HepG2 (cell line): ENCODE measurements around the gene GFOD1. TPM values are rescaled to one million over a fixed set of nuclear protein-coding genes. Genes with fewer than 3 reads are reported as not detected.
A peak's percentile ranks its signal among the peaks of the same experiment; 100 is the strongest.

ENCODE experiments used
- ATAC-seq: fragments of 200-7000 bp; cut with Tn5 transposase; 3 replicates; pipeline ENCODE4 v1.9.1; 2020; ENCODE audit warnings: mild to moderate bottlenecking, moderate library complexity
- BruUV-seq: library from RNA; stranded (reverse); fragments of 400-500 nt; replicated peaks from 2 replicates; lab custom pipeline; 2021; lab: Mats Ljungman, UMichigan
- CTCF ChIA-PET: fragments of 300-600 bp; formaldehyde crosslinking; extraction: SDS; loops from one replicate; lab custom pipeline; 2021; ENCODE audit warnings: low total read pairs, inconsistent platforms, low intra/inter-chr PET ratio; lab: Yijun Ruan, JAX
- POLR2A ChIA-PET: fragments of 350-600 bp; sonication (Branson Sonifier 250); formaldehyde crosslinking; loops from one replicate; lab custom pipeline; 2020; ENCODE audit warnings: antibody characterized with exemption, inconsistent platforms; lab: Yijun Ruan, JAX
- DNase-seq: peaks from one replicate; pipeline ENCODE4 v3.0.0-alpha.2; 2015; ENCODE audit warnings: low spot score
- FAIRE-seq: peaks from 3 replicates; lab custom pipeline; 2011; peaks lifted over from hg19 to GRCh38; lab: Jason Lieb, UNC
- H2AFZ ChIP-seq: one replicate; pipeline ENCODE4 v1.6.1; 2011; ENCODE audit warnings: low read length, inconsistent platforms
- H3K27ac ChIP-seq: fragments of 300-600 bp; 3 replicates; pipeline ENCODE4 v1.8.0; 2011; ENCODE audit warnings: mixed run types, mild to moderate bottlenecking, mixed read lengths, low read length, inconsistent platforms; ENCODE audit not compliant: insufficient read depth; ENCODE audit errors: extremely low read length
- H3K27me3 ChIP-seq, 2 experiments: fragments of 200-600 bp in 1 of 2; 2 replicates in 1 of 2; 3 replicates in 1 of 2; pipeline versions ENCODE4 v1.6.0 to v1.8.0; 2011; ENCODE audit warnings: low read length in 2 of 2, mild to moderate bottlenecking in 2 of 2, moderate library complexity in 2 of 2, inconsistent platforms in 1 of 2; ENCODE audit not compliant: insufficient read depth in 2 of 2, control insufficient read depth in 1 of 2
- H3K36me3 ChIP-seq, 2 experiments: fragments of 200-600 bp in 1 of 2; replicated peaks in 1 of 2; 2 replicates in 1 of 2; 3 replicates in 1 of 2; pipeline versions ENCODE4 v1.5.1 to v1.8.0; 2011; ENCODE audit warnings: low read length in 2 of 2, inconsistent platforms in 1 of 2; ENCODE audit not compliant: insufficient read depth in 2 of 2, control insufficient read depth in 1 of 2
- H3K4me1 ChIP-seq: 2 replicates; pipeline ENCODE4 v1.5.1; 2012; ENCODE audit warnings: low read length, inconsistent platforms; ENCODE audit not compliant: insufficient read depth
- H3K4me2 ChIP-seq: 2 replicates; pipeline ENCODE4 v1.6.0; 2011; ENCODE audit warnings: low read depth, low read length, inconsistent platforms
- H3K4me3 ChIP-seq, 3 experiments: fragments of 200-600 bp in 1 of 3; sonication (generic), shearing (Covaris generic) in 1 of 3; replicated peaks in 1 of 3; 2 replicates each; pipeline ENCODE4 v1.5.1; 2011 to 2016; ENCODE audit warnings: low read length in 3 of 3, inconsistent platforms in 2 of 3, low read depth in 2 of 3, mild to moderate bottlenecking in 2 of 3, control low read depth in 1 of 3, mixed read lengths in 1 of 3; ENCODE audit not compliant: insufficient read depth in 1 of 3
- H3K79me2 ChIP-seq: one replicate; pipeline ENCODE4 v1.6.1; 2011; ENCODE audit warnings: low read length, inconsistent platforms; ENCODE audit not compliant: insufficient read depth
- H3K9ac ChIP-seq: 2 replicates; pipeline ENCODE4 v1.6.0; 2011; ENCODE audit warnings: mild to moderate bottlenecking, low read depth, low read length, inconsistent platforms; ENCODE audit not compliant: insufficient read depth
- H3K9me3 ChIP-seq: 2 replicates; pipeline ENCODE4 v1.5.1; 2012; ENCODE audit warnings: mild to moderate bottlenecking, low read length
- H4K20me1 ChIP-seq: 2 replicates; pipeline ENCODE4 v1.6.0; 2011; ENCODE audit warnings: inconsistent platforms, mild to moderate bottlenecking, low read length, moderate library complexity; ENCODE audit not compliant: insufficient read depth
- CBX5 ChIP-seq: sonication (generic); formaldehyde crosslinking; IDR thresholded peaks from 2 replicates; pipeline ENCODE4 v1.4.0; 2020; ENCODE audit warnings: missing genetic modification reagents, borderline replicate concordance
- CEBPB ChIP-seq: IDR thresholded peaks from 2 replicates; pipeline ENCODE4 v1.6.1; 2011; ENCODE audit warnings: low read depth, low read length, improper control_type of control experiment, borderline replicate concordance
- CEBPG ChIP-seq: IDR thresholded peaks from 2 replicates; pipeline ENCODE4 v1.6.1; 2016
- HDAC6 ChIP-seq: fragments of 200-600 bp; sonication (generic); IDR thresholded peaks from 2 replicates; pipeline ENCODE4 v1.7.0; 2017; ENCODE audit warnings: mild to moderate bottlenecking, antibody characterized with exemption, low read length, low read depth
- SP1 ChIP-seq, 2 experiments: fragments of 450-650 bp in 1 of 2; sonication (generic) in 1 of 2; formaldehyde crosslinking in 1 of 2; IDR thresholded peaks; 2 replicates each; pipeline versions ENCODE4 v1.4.0 to v1.6.1; 2016 to 2020; ENCODE audit warnings: missing genetic modification reagents in 1 of 2
- YEATS4 ChIP-seq: sonication (generic); formaldehyde crosslinking; IDR thresholded peaks from 2 replicates; pipeline ENCODE4 v1.4.0; 2020; ENCODE audit warnings: missing genetic modification reagents, borderline replicate concordance
- ZBTB43 ChIP-seq: sonication (generic); formaldehyde crosslinking; conservative IDR thresholded peaks from 2 replicates; pipeline ENCODE4 v1.4.0; 2020; ENCODE audit warnings: missing genetic modification reagents
- ZGPAT ChIP-seq: IDR thresholded peaks from 2 replicates; pipeline ENCODE4 v1.6.1; 2016; ENCODE audit warnings: mild to moderate bottlenecking
- ZNF101 ChIP-seq: sonication (generic); formaldehyde crosslinking; IDR thresholded peaks from 2 replicates; pipeline ENCODE4 v1.4.0; 2020; ENCODE audit warnings: mild to moderate bottlenecking, low read depth, missing genetic modification reagents, borderline replicate concordance
- ZSCAN25 ChIP-seq: sonication (generic); formaldehyde crosslinking; IDR thresholded peaks from 2 replicates; pipeline ENCODE4 v1.8.0; 2022; ENCODE audit warnings: mild to moderate bottlenecking, missing genetic modification reagents
- WGBS: methylation state at CpG from one replicate; pipeline ENCODE4 v1.1.6; 2017; ENCODE audit warnings: low lambda C conversion rate; 5-methylcytosine and 5-hydroxymethylcytosine counted together
- in situ Hi-C: cut with HindIII; loops from 2 replicates; pipeline ENCODE4 v1.10.0; 2017; ENCODE audit warnings: low pct_unique_long_range_greater_than_20kb; ENCODE audit not compliant: extremely low pct_ligation_motif_present
- intact Hi-C: fragments of 100-400 bp; cut with micrococcal nuclease; formaldehyde crosslinking; loops from one replicate; pipeline ENCODE4 v1.10.0; 2022; ENCODE audit not compliant: unreplicated experiment
- polyA plus RNA-seq, 8 experiments: library from polyadenylated mRNA; depleted of rRNA in 3 of 8; stranded (reverse) in 7 of 8; unstranded in 1 of 8; fragments of >200 nt; fragmentation: Illumina TruSeq in 4 of 8; extraction: Trizol in 4 of 8; gene quantifications; 2 replicates each; pipeline versions ENCODE4 v1.2.1 to v1.2.3, GENCODE V29; 2011 to 2016; ENCODE audit warnings: low read depth in 4 of 8, missing spikeins in 1 of 8, mixed read lengths in 1 of 8; ENCODE audit not compliant: insufficient read depth in 1 of 8
- total RNA-seq, 5 experiments: library from RNA; depleted of rRNA; stranded (reverse); fragments of >200 nt; fragmentation: Illumina TruSeq; extraction: Trizol; gene quantifications; 2 replicates each; pipeline ENCODE4 v1.2.3, GENCODE V29; 2016; ENCODE audit warnings: low read depth in 1 of 5

GFOD1 gene
- total and polyA plus RNA-seq, 2 of the 13 experiments (the other 11 are each of a cell fraction or from before 2014, with no cell fraction given), result 1.9 to 6.4 TPM

- CTCF ChIA-PET, result no interaction called here
- in situ Hi-C loops (no loop called here), intact Hi-C loops (no loop called here)
- FAIRE-seq (no peak), ATAC-seq (no peak), DNase-seq (no peak)
- H3K4me3 ChIP-seq, result no peak overlapping the region
- whole genome bisulfite sequencing, result 69% methylated on average over 3 of the region's 3 CpGs
- H3K4me2 ChIP-seq, result no peak overlapping the region
- H3K27ac ChIP-seq, result no peak overlapping the region
- no peaks in the 10 kb centered on the region; a peak in 1 of 5 replicates for H3K27me3 ChIP-seq
- peaks cover 21% of the 10 kb centered on the region for H3K4me1 ChIP-seq
- no peaks in the 10 kb centered on the region for H3K79me2 ChIP-seq
- H3K36me3 ChIP-seq, result no peaks in the 10 kb centered on the region
- BruUV-seq, result no TSS peak
- no peaks in the 10 kb centered on the region for H4K20me1 ChIP-seq
- H3K9me3 ChIP-seq, result no peaks in the 10 kb centered on the region
- POLR2A ChIA-PET, result no interaction called here
- H3K9ac ChIP-seq, result no peak overlapping the region
- TF ChIP-seq ZBTB43 (CRISPR knock-in tag), result no peak
- no peak overlapping the region for H2AFZ ChIP-seq
Observed at GRCh38 chr6:13493147-13493546, 5.7 kb upstream of the GFOD1 start.

GRCh38 chr6:13492357-13492756 is 5.0 kb upstream of the GFOD1 start:
- in situ Hi-C loops, result no loop called here
- H3K36me3 ChIP-seq, result no peaks in the 10 kb centered on the region

More at GRCh38 chr6:13492357-13492756, 5.0 kb upstream of the GFOD1 start:
- WGBS, result 9% methylated on average over 2 of the region's 2 CpGs
- Histone ChIP-seq H3K4me3 (no peak overlapping the region), H3K27me3 (no peaks in the 10 kb centered on the region; a peak in 1 of 5 replicates), H3K4me2 (no peak overlapping the region), H4K20me1 (no peaks in the 10 kb centered on the region), H3K9ac (no peak overlapping the region), H3K79me2 (no peaks in the 10 kb centered on the region), H3K27ac (no peak overlapping the region)
- no peak for DNase-seq
- POLR2A ChIA-PET, result no interaction called here
- no TSS peak for BruUV-seq
- no peak for FAIRE-seq
- intact Hi-C loops, result no loop called here
- TF ChIP-seq YEATS4, result no peak
- peak; percentile 75 for TF ChIP-seq CEBPG
- no peak for TF ChIP-seq ZSCAN25
- TF ChIP-seq CEBPB, result peak; percentile 78
- TF ChIP-seq HDAC6, result no peak
- TF ChIP-seq SP1 (IDR thresholded peaks at IDR 0.05), result no peak
- TF ChIP-seq SP1 (CRISPR knock-in tag; IDR thresholded peaks at IDR 0.05), result no peak
- no peak for TF ChIP-seq CBX5 (CRISPR knock-in tag)
- no peak for TF ChIP-seq ZGPAT (CRISPR knock-in tag)
- no peak for TF ChIP-seq ZNF101 (CRISPR knock-in tag)
- TF ChIP-seq, all 625 proteins: peak for 2
- no peak overlapping the region for H2AFZ ChIP-seq
- CTCF ChIA-PET, result no interaction called here
- H3K9me3 ChIP-seq, result no peaks in the 10 kb centered on the region
- ATAC-seq, result no peak
- H3K4me1 ChIP-seq, result peaks cover 26% of the 10 kb centered on the region
